Stimulated activated CD8-positive, alpha-beta memory T cell treated with anti-CD3 and anti-CD28 coated beads, Interleukin-15, amount 100 ng/mL, for 24 hours (primary cell): ENCODE data around the gene ALDH8A1.

Experiments used
- DNase-seq: peaks from one replicate; pipeline ENCODE4 v3.0.0-alpha.2; 2020; ENCODE audit warnings: low read depth

Gene ALDH8A1, protein sequence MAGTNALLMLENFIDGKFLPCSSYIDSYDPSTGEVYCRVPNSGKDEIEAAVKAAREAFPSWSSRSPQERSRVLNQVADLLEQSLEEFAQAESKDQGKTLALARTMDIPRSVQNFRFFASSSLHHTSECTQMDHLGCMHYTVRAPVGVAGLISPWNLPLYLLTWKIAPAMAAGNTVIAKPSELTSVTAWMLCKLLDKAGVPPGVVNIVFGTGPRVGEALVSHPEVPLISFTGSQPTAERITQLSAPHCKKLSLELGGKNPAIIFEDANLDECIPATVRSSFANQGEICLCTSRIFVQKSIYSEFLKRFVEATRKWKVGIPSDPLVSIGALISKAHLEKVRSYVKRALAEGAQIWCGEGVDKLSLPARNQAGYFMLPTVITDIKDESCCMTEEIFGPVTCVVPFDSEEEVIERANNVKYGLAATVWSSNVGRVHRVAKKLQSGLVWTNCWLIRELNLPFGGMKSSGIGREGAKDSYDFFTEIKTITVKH

GRCh38 chr6:134949927-134950326 lies at the start of gene ALDH8A1:
ALDH8A1 (minus strand) TSS chr6:134950101; CDS start chr6:134950053, 48 bp downstream.
- no peak for DNase-seq

DNA sequence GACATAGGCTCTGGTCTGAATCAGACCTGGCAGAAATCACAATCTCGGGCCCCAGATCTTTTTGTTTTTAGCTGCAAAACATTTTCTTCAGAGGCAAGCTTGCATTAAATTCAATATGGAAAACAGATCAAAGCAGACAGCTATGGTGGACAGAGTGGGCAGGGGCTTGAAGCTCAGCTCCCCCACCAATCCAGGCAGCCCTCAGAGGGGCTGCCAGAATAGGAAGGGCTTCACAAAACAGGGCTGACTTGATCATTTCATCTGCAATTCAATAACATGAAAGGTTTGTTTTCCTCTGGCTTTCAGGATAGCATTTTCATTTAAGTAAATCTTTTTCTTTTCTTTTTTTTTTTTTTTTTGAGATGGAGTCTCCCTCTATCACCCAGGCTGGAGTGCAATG lies 49.2 kb upstream of the ALDH8A1 start:
- DNase-seq = no peak

DNA sequence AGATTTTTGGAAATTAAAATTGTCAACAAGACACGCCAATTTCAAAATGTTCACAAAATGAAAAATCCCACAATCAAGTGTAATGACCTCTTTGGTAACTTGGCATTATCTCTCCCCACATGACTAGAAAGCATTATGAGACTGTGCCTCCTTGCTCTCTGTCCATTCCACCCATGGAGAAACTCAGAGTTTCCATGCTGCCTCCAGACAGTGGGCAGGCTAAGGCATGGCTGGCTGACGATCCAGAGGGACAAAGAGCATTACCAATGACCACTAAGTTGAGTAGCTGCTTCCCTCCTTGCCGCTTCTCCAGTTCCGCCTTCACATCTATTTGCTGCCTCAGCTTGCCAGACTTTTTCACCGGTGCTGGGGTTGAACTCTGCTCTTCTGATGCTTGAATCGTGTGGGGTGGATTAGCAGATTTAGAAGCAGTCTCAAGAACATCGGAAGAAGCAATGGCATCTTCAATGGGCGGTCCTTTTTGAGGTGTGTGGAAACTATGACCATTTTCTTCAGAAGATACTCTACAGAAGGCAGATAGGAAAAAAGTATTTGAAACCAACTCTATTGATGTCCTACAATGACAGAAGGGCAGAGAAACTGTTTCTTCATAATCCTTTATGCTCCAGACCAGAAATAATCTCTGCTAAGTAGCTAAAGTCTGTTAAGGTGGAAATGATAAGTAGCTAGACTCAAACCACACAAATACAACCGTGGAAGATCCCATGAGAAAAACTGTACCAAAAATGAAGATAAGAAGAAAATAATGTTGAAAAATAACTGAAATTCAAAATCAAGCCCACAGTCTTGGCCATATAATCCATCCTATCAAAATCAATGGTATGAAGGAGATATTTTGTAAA lies 47.5 kb upstream of the ALDH8A1 start:
- no peak for DNase-seq

- DNase-seq = no peak
Observed at GRCh38 chr6:134995536-134995935, 45.6 kb upstream of the ALDH8A1 start.

DNA sequence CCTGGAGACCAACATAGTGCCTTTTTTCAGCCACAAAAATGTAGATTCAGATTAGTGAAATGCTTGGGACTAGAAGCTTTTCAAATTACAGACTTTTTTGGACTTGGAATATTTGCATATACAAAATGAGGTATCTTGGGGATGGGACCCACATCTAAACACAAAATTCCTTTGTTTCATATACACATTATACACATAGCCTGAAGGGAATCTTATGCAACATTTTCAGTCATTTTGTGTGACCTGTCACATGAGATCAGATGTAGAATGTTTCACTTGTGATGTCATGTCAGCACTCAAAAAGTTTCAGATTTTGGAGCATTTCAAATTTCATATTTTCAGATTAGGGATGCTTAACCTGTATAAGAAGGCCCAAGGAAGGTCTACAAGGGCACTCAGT lies 44.5 kb upstream of the ALDH8A1 start:
- DNase-seq = no peak

DNA sequence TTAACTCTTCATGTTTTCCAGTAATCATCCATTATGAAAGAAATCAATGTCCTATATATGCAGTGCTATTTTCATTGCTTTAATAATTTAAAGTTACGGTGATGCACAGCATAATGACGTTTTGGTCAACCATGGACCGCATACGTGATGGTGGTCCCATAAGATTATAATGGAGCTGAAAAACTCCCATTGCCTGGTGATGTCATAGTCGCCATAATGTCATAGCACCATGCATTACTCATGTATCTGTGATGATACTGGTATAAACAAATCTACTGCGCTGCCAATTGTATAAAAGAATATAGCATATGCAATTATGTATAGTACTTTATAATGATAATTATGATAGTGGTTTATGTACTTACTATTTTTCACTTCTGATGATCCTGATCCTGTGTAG lies 42.3 kb upstream of the ALDH8A1 start:
- DNase-seq = no peak

DNA sequence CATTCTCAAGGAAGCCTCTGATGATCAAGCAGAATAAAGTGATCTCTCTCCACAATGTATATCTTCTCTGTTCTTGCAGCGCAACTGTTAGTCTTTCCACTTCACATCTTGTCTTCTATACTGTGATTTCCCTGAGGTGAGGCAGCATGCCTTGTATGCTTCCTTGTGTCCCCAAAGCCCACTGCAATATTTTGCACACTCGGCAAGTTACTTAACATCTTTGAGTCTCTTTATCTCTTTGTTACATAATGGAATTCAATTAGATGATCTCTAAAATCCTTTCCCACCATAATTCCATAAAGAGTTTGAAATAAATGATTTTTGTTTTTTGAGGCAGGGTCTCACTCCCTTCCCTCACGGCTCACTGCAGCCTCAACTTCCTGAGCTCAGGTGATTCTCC lies 40.4 kb upstream of the ALDH8A1 start:
- DNase-seq = no peak

DNA sequence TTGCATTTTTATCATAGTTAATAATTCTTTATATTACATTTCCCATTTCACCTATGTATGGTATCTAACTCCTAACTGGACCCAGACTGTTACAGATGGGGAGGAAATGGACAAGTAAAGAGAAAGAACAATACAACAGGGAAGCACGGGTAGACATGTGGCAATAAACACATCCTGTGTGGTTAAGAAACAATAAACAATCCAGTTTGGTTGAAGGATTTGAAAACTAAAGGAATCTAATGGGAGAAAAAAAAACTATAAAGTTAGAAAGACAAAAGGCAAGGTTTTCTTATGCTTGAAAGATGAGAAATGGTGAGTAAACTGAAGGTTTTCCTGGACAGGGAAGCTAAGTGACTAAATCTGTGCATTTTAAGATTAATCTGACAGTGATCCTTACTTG lies 34.9 kb upstream of the ALDH8A1 start:
- no peak for DNase-seq

DNA sequence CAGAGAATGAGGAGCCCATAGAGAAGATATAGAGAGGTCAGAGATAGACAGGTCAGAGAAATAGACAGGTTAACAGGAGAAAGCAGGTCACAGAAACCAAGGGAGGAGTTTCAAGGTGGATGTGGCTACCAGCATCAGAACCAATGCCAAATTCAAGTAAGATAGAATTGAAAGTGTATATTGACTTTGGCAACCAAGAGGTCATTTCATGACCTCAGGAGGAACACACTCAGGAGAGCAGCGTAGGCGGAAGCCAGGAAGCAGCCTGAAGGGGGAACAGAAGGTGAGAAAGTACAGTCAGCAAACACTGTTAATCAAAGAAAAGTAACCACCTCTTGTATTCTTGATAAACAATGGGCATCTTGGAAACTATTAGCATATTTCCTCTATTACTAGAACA lies 33.9 kb upstream of the ALDH8A1 start:
- DNase-seq = no peak

GRCh38 chr6:134982161-134982560 lies 32.3 kb upstream of the ALDH8A1 start:
- no peak for DNase-seq

- no peak for DNase-seq
Observed at GRCh38 chr6:134980846-134981245, 30.9 kb upstream of the ALDH8A1 start.

DNA sequence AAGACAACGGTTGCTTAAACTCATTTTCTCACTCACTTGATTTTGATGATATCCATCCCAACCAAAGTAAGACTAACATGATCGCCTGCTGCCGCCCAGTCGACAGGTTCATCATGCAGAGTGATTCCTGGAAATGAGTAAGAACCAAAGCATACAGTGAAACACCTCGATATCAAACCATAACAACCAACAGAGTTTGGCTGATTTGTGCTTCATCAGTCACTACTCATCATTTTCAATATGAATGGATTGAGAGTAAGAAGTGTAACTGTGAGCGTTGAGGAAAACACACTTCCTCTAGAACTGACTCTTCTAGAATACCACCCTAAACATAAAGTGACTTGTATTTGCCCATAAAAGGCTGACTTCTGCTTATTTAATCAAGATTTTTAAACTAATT lies 29.2 kb upstream of the ALDH8A1 start:
- DNase-seq = no peak

- DNase-seq = no peak
Observed at GRCh38 chr6:134974370-134974769, 24.5 kb upstream of the ALDH8A1 start.

GRCh38 chr6:134967711-134968110 lies 17.8 kb upstream of the ALDH8A1 start:
- no peak for DNase-seq

DNA sequence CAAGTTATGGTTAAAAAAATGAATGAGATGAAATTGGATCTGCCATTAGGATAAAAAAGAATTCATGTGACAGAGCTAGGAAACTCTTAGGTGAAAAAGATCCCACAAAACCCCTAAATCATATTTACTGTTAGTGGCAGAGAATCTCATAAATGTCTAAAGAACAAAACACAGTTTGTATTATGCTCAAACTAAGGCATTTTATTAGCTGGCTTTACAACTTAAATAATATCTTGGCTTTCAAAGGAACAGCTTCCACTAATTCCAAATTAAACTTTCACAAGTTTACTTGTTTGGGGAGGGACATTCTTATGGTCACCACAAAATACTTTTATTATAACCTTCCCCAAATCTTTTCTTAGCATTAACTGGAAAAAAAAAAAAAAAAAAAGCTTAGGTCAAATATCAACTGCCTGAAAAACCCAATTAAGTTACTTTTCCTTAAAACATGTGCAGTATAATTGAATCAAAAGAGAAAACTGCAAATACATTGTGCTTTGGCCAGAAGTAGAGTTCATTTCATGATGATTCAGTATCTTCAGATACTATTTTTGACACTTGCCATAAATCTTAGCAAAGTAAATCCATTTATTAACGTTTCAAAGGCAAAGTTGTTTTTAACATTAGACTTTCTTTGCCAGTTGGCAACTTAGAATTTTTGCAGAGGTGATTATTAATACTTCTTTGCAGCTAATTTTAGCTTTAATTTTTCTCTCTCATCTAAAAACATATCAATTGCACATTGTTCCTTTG lies 14.7 kb upstream of the ALDH8A1 start:
- no peak for DNase-seq

- DNase-seq = no peak
Observed at GRCh38 chr6:134962421-134962820, 12.5 kb upstream of the ALDH8A1 start.

GRCh38 chr6:134961366-134961765 lies 11.5 kb upstream of the ALDH8A1 start:
- no peak for DNase-seq

- no peak for DNase-seq
Observed at GRCh38 chr6:134959603-134960002, 9.7 kb upstream of the ALDH8A1 start.

DNA sequence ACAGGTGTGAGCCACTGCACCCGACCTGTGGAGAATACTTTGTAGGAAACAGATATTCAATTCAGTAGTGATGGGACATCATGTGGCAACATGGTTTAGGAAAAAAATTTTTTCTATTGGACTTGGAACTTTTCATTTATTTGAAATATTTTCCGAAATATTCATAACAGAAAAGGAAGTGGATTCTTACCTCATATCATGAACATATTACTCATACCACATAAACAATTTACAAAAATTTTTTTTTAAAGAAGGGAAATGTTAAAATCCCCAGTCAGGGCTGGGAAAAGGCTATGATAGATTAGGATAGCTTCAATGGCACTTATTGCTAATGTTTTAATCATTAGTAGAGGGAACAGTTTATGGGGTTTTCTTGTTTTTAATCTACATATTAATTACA lies 6.8 kb upstream of the ALDH8A1 start:
- DNase-seq = no peak

GRCh38 chr6:134956032-134956431 lies 6.1 kb upstream of the ALDH8A1 start:
- DNase-seq = no peak

DNA sequence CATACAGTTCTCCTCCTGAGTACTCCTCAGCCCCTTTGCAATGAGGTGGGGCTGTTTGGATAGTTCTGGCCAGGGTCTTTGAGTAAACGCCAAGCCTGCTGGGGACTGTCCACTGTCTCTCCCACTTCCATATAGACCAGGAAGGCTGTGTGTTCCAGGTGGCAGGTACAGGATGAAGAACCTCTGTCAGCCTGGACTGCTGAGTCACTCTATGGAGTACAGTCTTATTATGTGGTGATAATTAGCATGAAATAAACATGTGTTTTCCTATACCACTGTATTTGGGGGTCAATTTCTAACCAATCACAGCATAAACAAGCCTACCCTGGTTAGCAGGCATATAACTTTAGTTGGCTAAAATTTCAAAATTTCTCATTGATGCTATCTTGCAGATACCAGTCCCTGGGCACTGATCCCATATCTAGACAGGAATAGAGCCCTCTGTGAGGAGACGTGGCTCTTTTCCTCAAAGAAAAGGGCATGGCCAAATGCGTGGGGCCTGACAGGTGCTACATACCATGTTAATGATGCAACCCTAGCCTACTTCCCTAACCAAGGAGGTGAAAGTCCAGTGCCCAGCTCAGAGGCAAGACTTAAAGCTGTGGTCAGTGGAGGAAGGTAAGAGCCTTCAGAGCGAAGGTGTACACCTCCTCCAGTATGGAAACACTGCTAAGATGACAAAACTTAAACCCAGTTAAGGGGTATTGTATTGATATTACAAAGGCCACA lies 4.5 kb upstream of the ALDH8A1 start:
- DNase-seq = no peak
